ENCODE measurements around the gene SLC35B2.

DNA sequence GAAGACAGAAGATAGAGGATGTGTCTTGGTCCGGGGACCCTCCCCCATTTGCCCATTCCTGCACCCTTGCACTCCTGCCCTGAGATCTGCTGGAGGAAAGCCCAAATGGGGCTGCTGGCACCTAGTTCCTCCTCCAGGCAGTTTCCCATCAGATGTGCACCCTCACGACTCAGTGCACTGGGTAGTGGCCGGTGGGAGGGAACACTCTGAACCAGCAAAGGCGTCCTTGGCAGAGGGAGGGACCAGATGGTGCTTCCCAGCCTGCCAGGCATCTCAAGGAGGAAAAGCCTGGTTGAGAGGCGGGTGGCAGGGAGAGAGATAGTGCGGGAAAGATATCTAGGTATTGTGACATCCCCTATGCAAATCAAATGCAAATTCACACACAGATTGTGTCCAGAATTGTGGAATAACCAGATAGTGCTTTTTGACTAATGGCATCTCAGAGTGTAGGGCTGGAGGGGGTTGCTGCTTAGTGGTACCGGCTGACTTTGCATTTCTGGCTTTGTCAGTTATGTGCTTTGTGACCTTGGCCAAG is 32.5 kb upstream of the SLC35B2 start:
- no peak for TF ChIP-seq EP300 (IDR thresholded peaks at IDR 0.05)
- TF ChIP-seq, protein P1, sequence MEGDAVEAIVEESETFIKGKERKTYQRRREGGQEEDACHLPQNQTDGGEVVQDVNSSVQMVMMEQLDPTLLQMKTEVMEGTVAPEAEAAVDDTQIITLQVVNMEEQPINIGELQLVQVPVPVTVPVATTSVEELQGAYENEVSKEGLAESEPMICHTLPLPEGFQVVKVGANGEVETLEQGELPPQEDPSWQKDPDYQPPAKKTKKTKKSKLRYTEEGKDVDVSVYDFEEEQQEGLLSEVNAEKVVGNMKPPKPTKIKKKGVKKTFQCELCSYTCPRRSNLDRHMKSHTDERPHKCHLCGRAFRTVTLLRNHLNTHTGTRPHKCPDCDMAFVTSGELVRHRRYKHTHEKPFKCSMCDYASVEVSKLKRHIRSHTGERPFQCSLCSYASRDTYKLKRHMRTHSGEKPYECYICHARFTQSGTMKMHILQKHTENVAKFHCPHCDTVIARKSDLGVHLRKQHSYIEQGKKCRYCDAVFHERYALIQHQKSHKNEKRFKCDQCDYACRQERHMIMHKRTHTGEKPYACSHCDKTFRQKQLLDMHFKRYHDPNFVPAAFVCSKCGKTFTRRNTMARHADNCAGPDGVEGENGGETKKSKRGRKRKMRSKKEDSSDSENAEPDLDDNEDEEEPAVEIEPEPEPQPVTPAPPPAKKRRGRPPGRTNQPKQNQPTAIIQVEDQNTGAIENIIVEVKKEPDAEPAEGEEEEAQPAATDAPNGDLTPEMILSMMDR (IDR thresholded peaks at IDR 0.05): no peak
- TF ChIP-seq POLR2A (IDR thresholded peaks at IDR 0.05): no peak

All from ovary (tissue), 3 donors.